ENCODE data around the gene BTAF1. TPM values are rescaled to one million over a fixed set of nuclear protein-coding genes. Genes with fewer than 3 reads are reported as not detected.

BTAF1 gene
- total RNA-seq, 1 experiment from 2014 or later: 45.2 TPM

- Histone ChIP-seq H2BK5ac (ENCODE audit: insufficient read length, low read length) (no peak overlapping the region), H3K4me2 (ENCODE audit: insufficient read depth, insufficient read length, low read length) (no peak overlapping the region), H3K27ac (ENCODE audit: insufficient read length, low read depth, low read length) (no peak overlapping the region), H4K5ac (ENCODE audit: insufficient read length, low read depth, low read length) (no peak overlapping the region), H2BK120ac (ENCODE audit: low read depth, low read length, poor library complexity, severe bottlenecking) (no peak overlapping the region), H4K91ac (ENCODE audit: insufficient read length, low read depth, low read length) (no peak overlapping the region), H3K9ac (ENCODE audit: extremely low read depth, insufficient read length, low read length) (no peak overlapping the region), H3K27me3 (ENCODE audit: insufficient read depth, low read length) (no peaks in the 10 kb centered on the region), H3K4ac (ENCODE audit: low read depth, low read length) (no peak overlapping the region), H3K14ac (ENCODE audit: insufficient read depth, low read length) (no peak overlapping the region), H2AK5ac (ENCODE audit: insufficient read length, low read length) (no peak overlapping the region), H2BK20ac (ENCODE audit: low read depth, low read length, poor library complexity, severe bottlenecking) (no peak overlapping the region), H3K23me2 (ENCODE audit: insufficient read length, low read depth, low read length, poor library complexity, severe bottlenecking) (no peaks in the 10 kb centered on the region), H2AFZ (ENCODE audit: low read length) (no peak overlapping the region), H3K79me1 (ENCODE audit: insufficient read depth, low read depth, low read length, poor library complexity, severe bottlenecking) (no peaks in the 10 kb centered on the region), H4K8ac (replicated peaks; ENCODE audit: insufficient read length, low read depth, low read length) (no peak overlapping the region), H2BK15ac (ENCODE audit: low read depth, low read length) (no peak overlapping the region), H3T11ph (ENCODE audit: low read length) (no peak overlapping the region), H4K20me1 (ENCODE audit: control insufficient read depth, insufficient read depth, insufficient read length) (no peaks in the 10 kb centered on the region), H3K4me1 (ENCODE audit: insufficient read depth, low read length) (no peaks in the 10 kb centered on the region), H3K79me2 (ENCODE audit: insufficient read depth, low read length) (no peaks in the 10 kb centered on the region), H3K56ac (ENCODE audit: insufficient read length, low read depth, low read length) (no peak overlapping the region), H3K9me3 (ENCODE audit: control insufficient read depth, low read depth, low read length) (no peaks in the 10 kb centered on the region), H2BK12ac (ENCODE audit: insufficient read length, low read depth, low read length) (no peak overlapping the region), H3K18ac (ENCODE audit: insufficient read length, low read depth, low read length) (no peak overlapping the region), H3K23ac (ENCODE audit: insufficient read length, low read depth, low read length) (no peak overlapping the region)
- DNase-seq: no peak
- no peaks in the 10 kb centered on the region for H3K4me1 Mint-ChIP-seq
- H3K27me3 Mint-ChIP-seq (ENCODE audit: low read depth): no peaks in the 10 kb centered on the region
- no peaks in the 10 kb centered on the region; a peak in 1 of 5 replicates for H3K9me3 Mint-ChIP-seq
- TF ChIP-seq, protein P1, sequence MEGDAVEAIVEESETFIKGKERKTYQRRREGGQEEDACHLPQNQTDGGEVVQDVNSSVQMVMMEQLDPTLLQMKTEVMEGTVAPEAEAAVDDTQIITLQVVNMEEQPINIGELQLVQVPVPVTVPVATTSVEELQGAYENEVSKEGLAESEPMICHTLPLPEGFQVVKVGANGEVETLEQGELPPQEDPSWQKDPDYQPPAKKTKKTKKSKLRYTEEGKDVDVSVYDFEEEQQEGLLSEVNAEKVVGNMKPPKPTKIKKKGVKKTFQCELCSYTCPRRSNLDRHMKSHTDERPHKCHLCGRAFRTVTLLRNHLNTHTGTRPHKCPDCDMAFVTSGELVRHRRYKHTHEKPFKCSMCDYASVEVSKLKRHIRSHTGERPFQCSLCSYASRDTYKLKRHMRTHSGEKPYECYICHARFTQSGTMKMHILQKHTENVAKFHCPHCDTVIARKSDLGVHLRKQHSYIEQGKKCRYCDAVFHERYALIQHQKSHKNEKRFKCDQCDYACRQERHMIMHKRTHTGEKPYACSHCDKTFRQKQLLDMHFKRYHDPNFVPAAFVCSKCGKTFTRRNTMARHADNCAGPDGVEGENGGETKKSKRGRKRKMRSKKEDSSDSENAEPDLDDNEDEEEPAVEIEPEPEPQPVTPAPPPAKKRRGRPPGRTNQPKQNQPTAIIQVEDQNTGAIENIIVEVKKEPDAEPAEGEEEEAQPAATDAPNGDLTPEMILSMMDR (conservative IDR thresholded peaks at IDR 0.05): no peak
- H3K36me3 Mint-ChIP-seq (ENCODE audit: insufficient read depth in 1 of 3, low read depth in 3 of 3): peaks cover 31 to 79% (median 74%) of the 10 kb centered on the region in 3 experiments
- H3K4me3 Mint-ChIP-seq: no peak overlapping the region
- H3K27ac Mint-ChIP-seq: no peak overlapping the region
- WGBS (ENCODE audit: extremely low coverage, insufficient read length, low lambda C conversion rate): no CpG with 5 or more reads among the region's 3 CpGs
Observed at GRCh38 chr10:92001581-92001980, 78.0 kb downstream of the BTAF1 start.
